HEK293 (cell line): ENCODE measurements around the gene MAP4K5.

ENCODE experiments used
- CTCF ChIA-PET: fragments of 350-600 bp; formaldehyde crosslinking; extraction: SDS; loops from one replicate; lab custom pipeline; 2021; ENCODE audit warnings: antibody characterized with exemption; lab: Yijun Ruan, JAX
- POLR2A ChIA-PET: fragments of 300-600 bp; formaldehyde crosslinking; extraction: SDS; loops from one replicate; lab custom pipeline; 2020; ENCODE audit warnings: antibody characterized with exemption, inconsistent platforms; lab: Yijun Ruan, JAX
- H3K27ac ChIP-seq: fragments of 200-500 bp; sonication (Bioruptor generic); 2 replicates; pipeline ENCODE4 v1.5.1; 2014; ENCODE audit warnings: low read depth, low read length, control low read depth, inconsistent platforms; ENCODE audit errors: extremely low read depth
- H3K36me3 ChIP-seq, 2 experiments: fragments of 200-500 bp in 1 of 2; sonication (Bioruptor generic) in 1 of 2; 1 replicate in 1 of 2; 2 replicates in 1 of 2; pipeline ENCODE4 v1.5.1; 2014 to 2017; ENCODE audit warnings: inconsistent platforms in 2 of 2, low read length in 2 of 2; ENCODE audit not compliant: control insufficient read depth in 2 of 2, insufficient read depth in 1 of 2
- H3K4me1 ChIP-seq: fragments of 200-500 bp; sonication (Bioruptor generic); 2 replicates; pipeline ENCODE4 v1.5.1; 2014; ENCODE audit warnings: mild to moderate bottlenecking, low read length, inconsistent platforms; ENCODE audit not compliant: control insufficient read depth, insufficient read depth
- H3K4me3 ChIP-seq: 2 replicates; pipeline ENCODE4 v1.5.1; 2011; ENCODE audit warnings: low read depth, mild to moderate bottlenecking, control low read depth, low read length, moderate library complexity
- H3K9me3 ChIP-seq: fragments of 200-500 bp; sonication (Bioruptor generic); 2 replicates; pipeline ENCODE4 v1.5.1; 2014; ENCODE audit warnings: low read depth, low read length, inconsistent platforms; ENCODE audit not compliant: control insufficient read depth, insufficient read depth
- GLIS2 ChIP-seq: fragments of 450-650 bp; formaldehyde crosslinking; IDR thresholded peaks from 2 replicates; pipeline ENCODE4 v1.5.1; 2016; ENCODE audit warnings: missing biosample characterization, missing genetic modification characterization
- IKZF3 ChIP-seq: fragments of 450-650 bp; IDR thresholded peaks from 2 replicates; pipeline ENCODE4 v1.5.0; 2018; ENCODE audit warnings: missing biosample characterization, mild to moderate bottlenecking, missing genetic modification characterization, moderate library complexity
- OSR2 ChIP-seq: fragments of 450-650 bp; formaldehyde crosslinking; IDR thresholded peaks from 2 replicates; pipeline ENCODE4 v1.5.1; 2016; ENCODE audit warnings: missing biosample characterization, missing genetic modification characterization
- PBX3 ChIP-seq: sonication (generic); formaldehyde crosslinking; IDR thresholded peaks from 2 replicates; pipeline ENCODE4 v1.8.1; 2022; ENCODE audit warnings: mild to moderate bottlenecking, moderate library complexity, missing genetic modification reagents
- REPIN1 ChIP-seq: fragments of 450-650 bp; formaldehyde crosslinking; IDR thresholded peaks from 2 replicates; pipeline ENCODE4 v1.5.1; 2017; ENCODE audit warnings: missing biosample characterization, missing genetic modification characterization, low read depth
- REST ChIP-seq: fragments of 450-650 bp; formaldehyde crosslinking; IDR thresholded peaks from 2 replicates; pipeline ENCODE4 v1.5.1; 2016; ENCODE audit warnings: missing biosample characterization, missing genetic modification characterization
- YY1 ChIP-seq: fragments of 450-650 bp; formaldehyde crosslinking; IDR thresholded peaks from 2 replicates; pipeline ENCODE4 v1.5.1; 2018; ENCODE audit warnings: missing biosample characterization, missing genetic modification characterization
- ZNF138 ChIP-seq: fragments of 450-650 bp; formaldehyde crosslinking; IDR thresholded peaks from 2 replicates; pipeline ENCODE4 v1.5.1; 2016; ENCODE audit warnings: missing biosample characterization, missing genetic modification characterization, borderline replicate concordance
- ZNF174 ChIP-seq: fragments of 450-650 bp; formaldehyde crosslinking; IDR thresholded peaks from 2 replicates; pipeline ENCODE4 v1.5.0; 2017; ENCODE audit warnings: missing biosample characterization, mild to moderate bottlenecking, missing genetic modification characterization
- ZNF223 ChIP-seq: fragments of 450-650 bp; formaldehyde crosslinking; IDR thresholded peaks from 2 replicates; pipeline ENCODE4 v1.5.1; 2016; ENCODE audit warnings: missing biosample characterization, missing genetic modification characterization
- ZNF23 ChIP-seq: fragments of 450-650 bp; formaldehyde crosslinking; IDR thresholded peaks from 2 replicates; pipeline ENCODE4 v1.5.1; 2016; ENCODE audit warnings: missing biosample characterization, missing genetic modification characterization, borderline replicate concordance
- ZNF26 ChIP-seq: fragments of 450-650 bp; formaldehyde crosslinking; IDR thresholded peaks from 2 replicates; pipeline ENCODE4 v1.5.1; 2016; ENCODE audit warnings: missing biosample characterization, missing genetic modification characterization
- ZNF341 ChIP-seq: fragments of 450-650 bp; formaldehyde crosslinking; IDR thresholded peaks from 2 replicates; pipeline ENCODE4; 2016; ENCODE audit warnings: low read depth, missing biosample characterization, missing genetic modification characterization
- ZNF530 ChIP-seq: fragments of 450-650 bp; formaldehyde crosslinking; IDR thresholded peaks from 2 replicates; pipeline ENCODE4 v1.5.1; 2016; ENCODE audit warnings: low read depth, missing biosample characterization, missing genetic modification characterization
- ZNF560 ChIP-seq: fragments of 450-650 bp; formaldehyde crosslinking; IDR thresholded peaks from 2 replicates; pipeline ENCODE4 v1.5.1; 2017; ENCODE audit warnings: missing biosample characterization, missing genetic modification characterization, borderline replicate concordance
- ZNF623 ChIP-seq: fragments of 450-650 bp; formaldehyde crosslinking; IDR thresholded peaks from 2 replicates; pipeline ENCODE4 v1.5.1; 2016; ENCODE audit warnings: missing biosample characterization, missing genetic modification characterization
- ZNF707 ChIP-seq: fragments of 450-650 bp; formaldehyde crosslinking; IDR thresholded peaks from 2 replicates; pipeline ENCODE4 v1.5.1; 2016; ENCODE audit warnings: missing biosample characterization, missing genetic modification characterization
- ZNF830 ChIP-seq: fragments of 450-650 bp; IDR thresholded peaks from 2 replicates; pipeline ENCODE4 v1.5.0; 2018; ENCODE audit warnings: missing biosample characterization, missing genetic modification characterization, low read depth, mild to moderate bottlenecking, moderate library complexity
- ZSCAN23 ChIP-seq: fragments of 450-650 bp; formaldehyde crosslinking; IDR thresholded peaks from 2 replicates; pipeline ENCODE4 v1.5.1; 2016; ENCODE audit warnings: missing biosample characterization, missing genetic modification characterization
- ZSCAN30 ChIP-seq: fragments of 450-650 bp; IDR thresholded peaks from 2 replicates; pipeline ENCODE4 v1.5.1; 2018; ENCODE audit warnings: missing biosample characterization, mild to moderate bottlenecking, missing genetic modification characterization, moderate library complexity
- TF ChIP-seq, protein P1 (sequence below): fragments of 450-650 bp; formaldehyde crosslinking; IDR thresholded peaks from 2 replicates; pipeline ENCODE4 v1.5.1; 2016; ENCODE audit warnings: missing biosample characterization, missing genetic modification characterization
- TF ChIP-seq, protein P2 (sequence below): fragments of 450-650 bp; formaldehyde crosslinking; IDR thresholded peaks from 2 replicates; pipeline ENCODE4 v1.5.1; 2017; ENCODE audit warnings: missing biosample characterization, missing genetic modification characterization
- TF ChIP-seq, protein P3 (sequence below): fragments of 450-650 bp; formaldehyde crosslinking; IDR thresholded peaks from 2 replicates; pipeline ENCODE4 v1.5.0; 2017; ENCODE audit warnings: missing biosample characterization, missing genetic modification characterization, borderline replicate concordance

MAP4K5 gene

DNA sequence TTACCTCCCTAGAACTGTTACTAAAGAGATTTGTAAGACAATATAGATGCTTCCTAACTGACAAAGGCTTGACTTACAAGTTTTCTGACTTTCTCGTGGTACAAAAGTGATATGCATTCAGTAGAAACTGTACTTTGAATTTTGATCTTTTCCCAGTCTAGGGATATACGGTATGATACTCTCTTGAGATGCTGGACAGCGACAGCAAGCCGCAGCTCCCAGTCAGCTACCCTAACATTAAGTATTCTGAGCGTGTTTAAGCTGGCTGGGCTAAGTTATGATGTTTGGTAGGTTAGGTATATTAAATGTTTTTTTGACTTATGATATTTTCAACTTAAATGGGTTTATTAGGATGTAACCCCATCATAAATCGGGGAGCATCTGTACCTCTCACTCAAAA lies 80.5 kb downstream of the MAP4K5 start:
- TF ChIP-seq ZNF174 (no peak), REST (tag by site-specific recombination) (peak; percentile 86)
- TF ChIP-seq, all 188 proteins: peak for 1
- ChIA-PET POLR2A (no interaction called here), CTCF (no interaction called here)
- no peaks in the 10 kb centered on the region for H3K4me1 ChIP-seq
- no peak overlapping the region for H3K4me3 ChIP-seq
- H3K27ac ChIP-seq: no peak overlapping the region
- peaks cover 42 to 66% of the 10 kb centered on the region in 2 experiments for H3K36me3 ChIP-seq
- H3K9me3 ChIP-seq: no peaks in the 10 kb centered on the region

DNA sequence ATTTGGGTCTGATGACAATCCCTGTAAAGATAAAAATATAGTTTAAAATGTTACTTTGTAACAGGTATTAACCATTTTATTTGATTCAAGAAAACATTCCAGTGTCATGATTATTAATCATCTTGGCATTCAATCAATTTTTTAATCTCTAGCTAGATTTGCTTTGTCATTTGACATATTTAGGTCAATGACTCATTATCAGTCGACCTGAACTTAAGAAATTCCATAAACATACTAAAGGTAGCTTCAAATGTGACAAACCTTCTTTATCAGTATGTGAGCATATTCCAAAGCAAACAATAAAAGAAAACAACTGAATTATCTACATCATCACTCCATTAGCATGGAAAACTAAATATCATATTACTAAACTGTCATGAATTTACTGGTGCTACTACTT lies 84.9 kb downstream of the MAP4K5 start:
- Histone ChIP-seq H3K36me3 (peaks cover 56 to 62% of the 10 kb centered on the region in 2 experiments), H3K9me3 (no peaks in the 10 kb centered on the region), H3K27ac (no peak overlapping the region), H3K4me1 (no peaks in the 10 kb centered on the region), H3K4me3 (no peak overlapping the region)
- ChIA-PET POLR2A (no interaction called here), CTCF (interaction anchor here (0.7 to 1.0 kb wide), 2 partner anchors 10 to 330 kb away, joined by 3 read pairs; no protein-coding TSS in a partner anchor)
- TF ChIP-seq ZNF26 (tag by site-specific recombination): no peak
- no peak for TF ChIP-seq REPIN1 (tag by site-specific recombination)
- TF ChIP-seq ZSCAN23 (tag by site-specific recombination): no peak
- TF ChIP-seq, protein P1, sequence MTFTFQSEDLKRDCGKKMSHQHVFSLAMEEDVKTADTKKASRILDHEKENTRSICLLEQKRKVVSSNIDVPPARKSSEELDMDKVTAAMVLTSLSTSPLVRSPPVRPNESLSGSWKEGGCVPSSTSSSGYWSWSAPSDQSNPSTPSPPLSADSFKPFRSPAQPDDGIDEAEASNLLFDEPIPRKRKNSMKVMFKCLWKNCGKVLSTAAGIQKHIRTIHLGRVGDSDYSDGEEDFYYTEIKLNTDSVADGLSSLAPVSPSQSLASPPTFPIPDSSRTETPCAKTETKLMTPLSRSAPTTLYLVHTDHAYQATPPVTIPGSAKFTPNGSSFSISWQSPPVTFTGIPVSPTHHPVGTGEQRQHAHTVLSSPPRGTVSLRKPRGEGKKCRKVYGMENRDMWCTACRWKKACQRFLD: no peak
- TF ChIP-seq ZNF830 (tag by site-specific recombination): no peak
- TF ChIP-seq ZNF530 (tag by site-specific recombination): no peak
- no peak for TF ChIP-seq GLIS2 (tag by site-specific recombination)
- peak; percentile 27; the same call in 1 of the 2 replicates for TF ChIP-seq OSR2 (tag by site-specific recombination)
- TF ChIP-seq, protein P2, sequence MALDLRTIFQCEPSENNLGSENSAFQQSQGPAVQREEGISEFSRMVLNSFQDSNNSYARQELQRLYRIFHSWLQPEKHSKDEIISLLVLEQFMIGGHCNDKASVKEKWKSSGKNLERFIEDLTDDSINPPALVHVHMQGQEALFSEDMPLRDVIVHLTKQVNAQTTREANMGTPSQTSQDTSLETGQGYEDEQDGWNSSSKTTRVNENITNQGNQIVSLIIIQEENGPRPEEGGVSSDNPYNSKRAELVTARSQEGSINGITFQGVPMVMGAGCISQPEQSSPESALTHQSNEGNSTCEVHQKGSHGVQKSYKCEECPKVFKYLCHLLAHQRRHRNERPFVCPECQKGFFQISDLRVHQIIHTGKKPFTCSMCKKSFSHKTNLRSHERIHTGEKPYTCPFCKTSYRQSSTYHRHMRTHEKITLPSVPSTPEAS (tag by site-specific recombination): no peak
- TF ChIP-seq ZNF223 (tag by site-specific recombination): no peak
- no peak for TF ChIP-seq YY1 (tag by site-specific recombination)
- no peak for TF ChIP-seq ZNF341 (tag by site-specific recombination)
- TF ChIP-seq ZSCAN30: no peak
- TF ChIP-seq, protein P3, sequence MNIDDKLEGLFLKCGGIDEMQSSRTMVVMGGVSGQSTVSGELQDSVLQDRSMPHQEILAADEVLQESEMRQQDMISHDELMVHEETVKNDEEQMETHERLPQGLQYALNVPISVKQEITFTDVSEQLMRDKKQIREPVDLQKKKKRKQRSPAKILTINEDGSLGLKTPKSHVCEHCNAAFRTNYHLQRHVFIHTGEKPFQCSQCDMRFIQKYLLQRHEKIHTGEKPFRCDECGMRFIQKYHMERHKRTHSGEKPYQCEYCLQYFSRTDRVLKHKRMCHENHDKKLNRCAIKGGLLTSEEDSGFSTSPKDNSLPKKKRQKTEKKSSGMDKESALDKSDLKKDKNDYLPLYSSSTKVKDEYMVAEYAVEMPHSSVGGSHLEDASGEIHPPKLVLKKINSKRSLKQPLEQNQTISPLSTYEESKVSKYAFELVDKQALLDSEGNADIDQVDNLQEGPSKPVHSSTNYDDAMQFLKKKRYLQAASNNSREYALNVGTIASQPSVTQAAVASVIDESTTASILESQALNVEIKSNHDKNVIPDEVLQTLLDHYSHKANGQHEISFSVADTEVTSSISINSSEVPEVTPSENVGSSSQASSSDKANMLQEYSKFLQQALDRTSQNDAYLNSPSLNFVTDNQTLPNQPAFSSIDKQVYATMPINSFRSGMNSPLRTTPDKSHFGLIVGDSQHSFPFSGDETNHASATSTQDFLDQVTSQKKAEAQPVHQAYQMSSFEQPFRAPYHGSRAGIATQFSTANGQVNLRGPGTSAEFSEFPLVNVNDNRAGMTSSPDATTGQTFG (tag by site-specific recombination): 0 out of 2 replicates have a peak, but pooled peaks have one; percentile 38
- TF ChIP-seq ZNF707 (tag by site-specific recombination): no peak
- TF ChIP-seq PBX3 (CRISPR knock-in tag): no peak
- TF ChIP-seq ZNF23 (tag by site-specific recombination): no peak
- no peak for TF ChIP-seq ZNF138 (tag by site-specific recombination)
- no peak for TF ChIP-seq ZNF623 (tag by site-specific recombination)
- TF ChIP-seq ZNF560 (tag by site-specific recombination): no peak
- TF ChIP-seq IKZF3: no peak
